GM12892 (cell line): ENCODE results near the gene NAGK.

Experiments
- POLR2A ChIP-seq: IDR thresholded peaks from 2 replicates; pipeline ENCODE4 v1.6.1; 2011; ENCODE audit warnings: low read depth, low read length, control low read depth
- POLR2AphosphoS5 ChIP-seq: IDR thresholded peaks from 2 replicates; pipeline ENCODE4 v1.6.1; 2011; ENCODE audit warnings: low read depth, low read length, control low read depth

DNA sequence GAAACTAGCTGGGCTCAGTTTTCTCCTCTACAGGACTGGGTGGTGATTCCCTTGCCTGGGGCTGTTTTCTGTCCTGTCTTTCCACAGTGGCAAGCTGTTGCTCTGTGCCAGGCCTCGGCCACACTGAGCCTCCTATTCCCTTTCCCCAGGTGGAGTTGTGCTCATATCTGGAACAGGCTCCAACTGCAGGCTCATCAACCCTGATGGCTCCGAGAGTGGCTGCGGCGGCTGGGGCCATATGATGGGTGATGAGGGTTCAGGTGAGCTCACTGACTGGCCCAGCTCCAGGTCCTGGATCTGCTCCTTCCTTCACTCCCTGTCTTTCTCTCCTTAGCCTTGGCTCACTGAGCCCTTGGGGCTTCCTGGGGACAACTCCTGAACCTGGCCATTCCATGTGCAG lies 4.0 kb downstream of the NAGK start:
- TF ChIP-seq POLR2AphosphoS5 = no peak
- no peak for TF ChIP-seq POLR2A
